Measurements from ENCODE around the gene FCF1.

The FCF1 gene

GRCh38 chr14:74712499-74713394, at the start of gene FCF1, which contains the start of gene AREL1:
Gene FCF1 (plus strand): TSS chr14:74713144. CDS start chr14:74713198, 54 bp downstream.
Gene AREL1 (minus strand): TSS chr14:74713080. CDS start chr14:74685615, 27,465 bp downstream.
- peak; percentile 93 for DNase-seq

- DNase-seq = no peak
Observed at GRCh38 chr14:74663884-74664283, 49.1 kb upstream of the FCF1 start.

GRCh38 chr14:74664717-74665116, 48.2 kb upstream of the FCF1 start:
- no peak for DNase-seq

GRCh38 chr14:74667758-74668157, 45.2 kb upstream of the FCF1 start:
- DNase-seq = peak; percentile 48

- DNase-seq = no peak
Observed at GRCh38 chr14:74669256-74669655, 43.7 kb upstream of the FCF1 start.

GRCh38 chr14:74669846-74670245, 43.1 kb upstream of the FCF1 start:
- no peak for DNase-seq

- no peak for DNase-seq
Observed at GRCh38 chr14:74670726-74671411, 42.1 kb upstream of the FCF1 start.

- DNase-seq = no peak
Observed at GRCh38 chr14:74671789-74672188, 41.2 kb upstream of the FCF1 start.

- no peak for DNase-seq
Observed at GRCh38 chr14:74673768-74674167, 39.2 kb upstream of the FCF1 start.

GRCh38 chr14:74675219-74675618, 37.7 kb upstream of the FCF1 start:
- DNase-seq = no peak

- DNase-seq = no peak
Observed at GRCh38 chr14:74682169-74682952, 30.6 kb upstream of the FCF1 start.

GRCh38 chr14:74683406-74683805, 29.5 kb upstream of the FCF1 start:
- no peak for DNase-seq

GRCh38 chr14:74684434-74684833, 28.5 kb upstream of the FCF1 start:
- no peak for DNase-seq

- DNase-seq = no peak
Observed at GRCh38 chr14:74685056-74685455, 27.9 kb upstream of the FCF1 start.

GRCh38 chr14:74685921-74686678, 26.8 kb upstream of the FCF1 start:
- DNase-seq = no peak

- no peak for DNase-seq
Observed at GRCh38 chr14:74691456-74691855, 21.5 kb upstream of the FCF1 start.

GRCh38 chr14:74693191-74693590, 19.8 kb upstream of the FCF1 start:
- no peak for DNase-seq

GRCh38 chr14:74695406-74695805, 17.5 kb upstream of the FCF1 start:
- DNase-seq = no peak

- DNase-seq = no peak
Observed at GRCh38 chr14:74697011-74697410, 15.9 kb upstream of the FCF1 start.

GRCh38 chr14:74697543-74697942, 15.4 kb upstream of the FCF1 start:
- no peak for DNase-seq

GRCh38 chr14:74697976-74698375, 15.0 kb upstream of the FCF1 start:
- no peak for DNase-seq

GRCh38 chr14:74698465-74698864, 14.5 kb upstream of the FCF1 start:
- DNase-seq = no peak

- no peak for DNase-seq
Observed at GRCh38 chr14:74702293-74702692, 10.7 kb upstream of the FCF1 start.

Measured in activated CD4-positive, alpha-beta T cell treated with anti-CD3 and anti-CD28 coated beads, Interleukin-2, Interleukin-6, amounts not matched to agents 100 ng/mL and 50 ng/mL, durations not matched to agents 16 hours and 8 hours (primary cell).